GM10266 (cell line): ENCODE data around the gene MED25.

Experiments
- DNase-seq: peaks from one replicate; pipeline ENCODE4 v3.0.0; 2012; ENCODE audit errors: extremely low spot score
- CTCF ChIP-seq: IDR thresholded peaks from 2 replicates; pipeline ENCODE4 v1.5.1; 2012; ENCODE audit warnings: mild to moderate bottlenecking, low read depth; ENCODE audit not compliant: control insufficient read depth, insufficient read depth; ENCODE audit errors: missing control alignments

Gene MED25

GRCh38 chr19:49854378-49855263 lies 36.5 kb downstream of the MED25 start:
- no peak for DNase-seq

GRCh38 chr19:49855277-49855675 lies 37.2 kb downstream of the MED25 start:
- TF ChIP-seq CTCF, result no peak
- no peak for DNase-seq

More at GRCh38 chr19:49854378-49855263, 36.5 kb downstream of the MED25 start:
- no peak for TF ChIP-seq CTCF

- DNase-seq, result no peak
- no peak for TF ChIP-seq CTCF
Observed at GRCh38 chr19:49855676-49856573, 37.8 kb downstream of the MED25 start.

- DNase-seq, result no peak
- no peak for TF ChIP-seq CTCF
Observed at GRCh38 chr19:49856574-49857021, 38.5 kb downstream of the MED25 start.

- no peak for DNase-seq
- no peak for TF ChIP-seq CTCF
Observed at GRCh38 chr19:49857061-49857837, 39.2 kb downstream of the MED25 start.

GRCh38 chr19:49857838-49858087 lies 39.7 kb downstream of the MED25 start:
- TF ChIP-seq CTCF, result no peak
- DNase-seq, result no peak
